H1 (cell line): ENCODE data around the gene ZP2. TPM values are rescaled to one million over a fixed set of nuclear protein-coding genes. Genes with fewer than 3 reads are reported as not detected.

ENCODE experiments used
- CTCF ChIA-PET: fragments of 300-600 bp; sonication (Branson Sonifier 250); formaldehyde crosslinking; loops from one replicate; lab custom pipeline; 2021; ENCODE audit not compliant: partially characterized antibody; lab: Charles Lee
- POLR2A ChIA-PET: fragments of 300-600 bp; sonication (Branson Sonifier 250); formaldehyde crosslinking; loops from one replicate; lab custom pipeline; 2021; ENCODE audit warnings: inconsistent platforms; ENCODE audit not compliant: partially characterized antibody; lab: Charles Lee
- DNase-seq, 2 experiments: peaks; one replicate each; pipeline versions ENCODE4 v3.0.0 to v3.0.0-alpha.2; 2010 to 2022; ENCODE audit warnings: low spot score in 2 of 2, low read depth in 1 of 2, mixed read lengths in 1 of 2
- FAIRE-seq: peaks from 2 replicates; lab custom pipeline; 2011; peaks lifted over from hg19 to GRCh38; lab: Jason Lieb, UNC
- H2AFZ ChIP-seq: 2 replicates; pipeline ENCODE4 v1.8.1; 2012; ENCODE audit warnings: low read length, inconsistent platforms
- H2AK5ac ChIP-seq: 2 replicates; pipeline ENCODE4 v1.6.1; 2013; ENCODE audit warnings: low read depth, low read length
- H2BK120ac ChIP-seq: replicated peaks from 2 replicates; pipeline ENCODE3; 2013; ENCODE audit warnings: low read depth, low read length, inconsistent platforms
- H2BK12ac ChIP-seq: 2 replicates; pipeline ENCODE4 v1.6.1; 2013; ENCODE audit warnings: low read depth, low read length
- H2BK15ac ChIP-seq: 2 replicates; pipeline ENCODE4 v1.6.1; 2013; ENCODE audit warnings: low read length
- H2BK20ac ChIP-seq: 2 replicates; pipeline ENCODE4 v1.6.1; 2013; ENCODE audit warnings: low read length
- H2BK5ac ChIP-seq: 2 replicates; pipeline ENCODE4 v1.6.1; 2013; ENCODE audit warnings: low read depth, low read length
- H3K14ac ChIP-seq: 2 replicates; pipeline ENCODE4 v1.6.1; 2013; ENCODE audit warnings: inconsistent platforms; ENCODE audit not compliant: insufficient read length
- H3K18ac ChIP-seq: 2 replicates; pipeline ENCODE4 v1.6.1; 2013; ENCODE audit warnings: low read length; ENCODE audit errors: extremely low read depth
- H3K23ac ChIP-seq: 2 replicates; pipeline ENCODE4 v1.6.1; 2013; ENCODE audit warnings: inconsistent platforms; ENCODE audit not compliant: insufficient read length
- H3K23me2 ChIP-seq: 2 replicates; pipeline ENCODE4 v1.6.1; 2013; ENCODE audit warnings: low read depth, low read length
- H3K27ac ChIP-seq: 2 replicates; pipeline ENCODE4 v1.6.1; 2011; ENCODE audit warnings: low read depth, low read length, inconsistent platforms
- H3K27me3 ChIP-seq, 4 experiments: replicated peaks in 1 of 4; 1 replicate in 1 of 4; 2 replicates in 3 of 4; pipeline versions ENCODE4 v1.6.1 to v1.8.1; 2011 to 2013; ENCODE audit warnings: low read length in 3 of 4, mild to moderate bottlenecking in 3 of 4, inconsistent platforms in 2 of 4, mixed read lengths in 2 of 4, moderate library complexity in 1 of 4; ENCODE audit not compliant: control insufficient read depth in 3 of 4, insufficient read depth in 3 of 4; ENCODE audit errors: extremely low read depth in 1 of 4
- H3K36me3 ChIP-seq, 4 experiments: 2 replicates each; pipeline versions ENCODE4 v1.6.1 to v1.8.1; 2011 to 2013; ENCODE audit warnings: mild to moderate bottlenecking in 4 of 4, low read length in 3 of 4, moderate library complexity in 2 of 4, control low read depth in 1 of 4, inconsistent platforms in 1 of 4; ENCODE audit not compliant: insufficient read depth in 4 of 4, control insufficient read depth in 2 of 4
- H3K4ac ChIP-seq: replicated peaks from 2 replicates; pipeline ENCODE3; 2013; ENCODE audit warnings: low read length, low read depth, mixed read lengths, inconsistent platforms; ENCODE audit not compliant: insufficient read length
- H3K4me1 ChIP-seq, 4 experiments: replicated peaks in 1 of 4; 1 replicate in 1 of 4; 2 replicates in 3 of 4; pipeline versions ENCODE4 v1.6.1 to v1.8.1; 2011 to 2013; ENCODE audit warnings: low read length in 3 of 4, inconsistent platforms in 2 of 4, mixed read lengths in 1 of 4; ENCODE audit not compliant: insufficient read depth in 4 of 4, control insufficient read depth in 3 of 4
- H3K4me2 ChIP-seq, 2 experiments: 2 replicates each; pipeline versions ENCODE4 v1.6.1 to v1.8.1; 2011 to 2013; ENCODE audit warnings: low read depth in 2 of 2, low read length in 2 of 2, control low read depth in 1 of 2, inconsistent platforms in 1 of 2, mild to moderate bottlenecking in 1 of 2; ENCODE audit not compliant: insufficient read depth in 1 of 2
- H3K4me3 ChIP-seq, 4 experiments: fragments of 200-600, 300-600 bp in 1 of 4; sonication (generic), shearing (Covaris generic), sonication (Bioruptor Twin) in 1 of 4; 2 replicates each; pipeline versions ENCODE4 v1.5.1 to v1.8.1; 2011 to 2016; ENCODE audit warnings: low read length in 4 of 4, low read depth in 3 of 4, control low read depth in 2 of 4, inconsistent platforms in 2 of 4, mild to moderate bottlenecking in 2 of 4, mixed read lengths in 1 of 4, moderate library complexity in 1 of 4; ENCODE audit not compliant: insufficient read depth in 2 of 4; ENCODE audit errors: extremely low read depth in 1 of 4
- H3K56ac ChIP-seq: replicated peaks from 2 replicates; pipeline ENCODE3; 2013; ENCODE audit warnings: low read depth, mild to moderate bottlenecking, mixed read lengths, low read length, inconsistent platforms; ENCODE audit not compliant: insufficient read length
- H3K79me1 ChIP-seq: 2 replicates; pipeline ENCODE4 v1.6.1; 2013; ENCODE audit warnings: low read depth, low read length, control low read depth
- H3K79me2 ChIP-seq, 2 experiments: 2 replicates each; pipeline versions ENCODE4 v1.6.1 to v1.8.1; 2012 to 2013; ENCODE audit warnings: low read length in 2 of 2, mild to moderate bottlenecking in 2 of 2, inconsistent platforms in 1 of 2; ENCODE audit not compliant: insufficient read depth in 2 of 2, control insufficient read depth in 1 of 2
- H3K9ac ChIP-seq, 4 experiments: replicated peaks in 1 of 4; 1 replicate in 1 of 4; 2 replicates in 3 of 4; pipeline versions ENCODE4 v1.6.1 to v1.8.1; 2011 to 2013; ENCODE audit warnings: low read depth in 3 of 4, low read length in 3 of 4, control low read depth in 2 of 4, mild to moderate bottlenecking in 2 of 4, moderate library complexity in 2 of 4, inconsistent platforms in 1 of 4; ENCODE audit errors: extremely low read depth in 1 of 4
- H3K9me3 ChIP-seq, 2 experiments: 2 replicates each; pipeline versions ENCODE4 v1.6.1 to v1.8.1; 2012 to 2013; ENCODE audit warnings: mild to moderate bottlenecking in 2 of 2, moderate library complexity in 2 of 2, control low read depth in 1 of 2, inconsistent platforms in 1 of 2, low read depth in 1 of 2, low read length in 1 of 2, mixed read lengths in 1 of 2; ENCODE audit not compliant: insufficient read depth in 2 of 2
- H4K20me1 ChIP-seq, 2 experiments: replicated peaks in 1 of 2; 2 replicates each; pipeline versions ENCODE3 to v1.8.1; 2011 to 2013; ENCODE audit warnings: inconsistent platforms in 2 of 2, low read length in 2 of 2, mild to moderate bottlenecking in 1 of 2; ENCODE audit not compliant: insufficient read depth in 2 of 2, control insufficient read depth in 1 of 2
- H4K5ac ChIP-seq: 2 replicates; pipeline ENCODE4 v1.6.1; 2013; ENCODE audit warnings: low read length, low read depth, mixed read lengths, inconsistent platforms; ENCODE audit not compliant: insufficient read length
- H4K8ac ChIP-seq: 2 replicates; pipeline ENCODE4 v1.8.0; 2013; ENCODE audit warnings: mild to moderate bottlenecking, moderate library complexity, low read length, inconsistent platforms; ENCODE audit not compliant: insufficient read depth; ENCODE audit errors: extremely low read depth
- H4K91ac ChIP-seq: replicated peaks from 2 replicates; pipeline ENCODE3; 2013; ENCODE audit warnings: low read length, mixed read lengths, inconsistent platforms; ENCODE audit not compliant: insufficient read length
- BCL11A ChIP-seq, 2 experiments: IDR thresholded peaks; one replicate each; pipeline ENCODE4 v1.6.1; 2011; ENCODE audit warnings: low read depth in 2 of 2, low read length in 2 of 2, mild to moderate bottlenecking in 2 of 2
- CBX5 ChIP-seq: fragments of 300-800, 300-1000 bp; sonication (generic); IDR thresholded peaks from 2 replicates; pipeline ENCODE4 v1.7.1; 2016; ENCODE audit warnings: antibody characterized with exemption, low read length, low read depth
- EGR1 ChIP-seq: IDR thresholded peaks from 2 replicates; pipeline ENCODE4 v1.6.1; 2011; ENCODE audit warnings: low read depth, low read length, borderline replicate concordance
- GABPA ChIP-seq: IDR thresholded peaks from 2 replicates; pipeline ENCODE4 v1.6.1; 2011; ENCODE audit warnings: mild to moderate bottlenecking, low read length, moderate library complexity, borderline replicate concordance; ENCODE audit not compliant: insufficient read depth
- NANOG ChIP-seq: IDR thresholded peaks from 2 replicates; pipeline ENCODE4 v1.6.1; 2011; ENCODE audit warnings: low read length, low read depth, mild to moderate bottlenecking, inconsistent platforms; ENCODE audit not compliant: insufficient read depth, poor library complexity, severe bottlenecking
- NRF1 ChIP-seq: IDR thresholded peaks from 2 replicates; pipeline ENCODE4 v1.6.1; 2011; ENCODE audit warnings: mild to moderate bottlenecking, low read depth, low read length, improper control_type of control experiment
- RAD21 ChIP-seq, 2 experiments: IDR thresholded peaks in 1 of 2; conservative IDR thresholded peaks in 1 of 2; 2 replicates each; pipeline ENCODE4 v1.6.1; 2011; ENCODE audit warnings: low read depth in 2 of 2, low read length in 2 of 2, improper control_type of control experiment in 1 of 2, inconsistent platforms in 1 of 2, mild to moderate bottlenecking in 1 of 2, moderate library complexity in 1 of 2
- SP4 ChIP-seq: IDR thresholded peaks from 2 replicates; pipeline ENCODE4 v1.6.1; 2012; ENCODE audit warnings: low read length, inconsistent platforms
- TAF7 ChIP-seq: optimal IDR thresholded peaks from 2 replicates; pipeline ENCODE3; 2011; ENCODE audit warnings: low read depth, mild to moderate bottlenecking, inconsistent platforms, low read length, moderate library complexity, borderline replicate concordance
- WGBS, 2 experiments: shearing (Covaris generic) in 1 of 2; methylation state at CpG; one replicate each; pipeline versions ENCODE4 v1.1.6 to v1.1.7; 2013 to 2015; ENCODE audit warnings: low lambda C conversion rate in 2 of 2, mixed read lengths in 2 of 2, inconsistent platforms in 1 of 2, low coverage in 1 of 2, missing lambda C conversion rate in 1 of 2; ENCODE audit not compliant: insufficient replicate concordance in 2 of 2, insufficient coverage in 1 of 2, insufficient read length in 1 of 2; ENCODE audit errors: extremely low coverage in 1 of 2, missing lambda C conversion rate in 1 of 2; 5-methylcytosine and 5-hydroxymethylcytosine counted together
- polyA plus RNA-seq, 7 experiments: library from polyadenylated mRNA; depleted of rRNA in 3 of 7; stranded (reverse) in 5 of 7; unstranded in 2 of 7; fragments of >200 nt in 5 of 7; fragments of 200-250 nt in 2 of 7; gene quantifications; 1 replicate in 5 of 7; 2 replicates in 1 of 7; 4 replicates in 1 of 7; pipeline versions ENCODE4 v1.2.1 to v1.2.3, GENCODE V29; 2011 to 2013; ENCODE audit warnings: missing spikeins in 2 of 7, mixed read lengths in 2 of 7
- total RNA-seq: library from RNA; stranded (reverse); fragmentation: NEBNext Ultra II Directional; extraction: Animal tissue kit (Norgen Biotek cat#: 25700); gene quantifications from 2 replicates; pipeline ENCODE4 v1.2.1, GENCODE V29; 2021

ZP2 gene
- total and polyA plus RNA-seq, 2 of the 8 experiments (the other 6 are each of a cell fraction or from before 2014, with no cell fraction given), result not detected

GRCh38 chr16:21223787-21224186 lies 12.4 kb upstream of the ZP2 start:
- no peaks in the 10 kb centered on the region for H4K20me1 ChIP-seq
- H3K4me1 ChIP-seq, result peaks cover 3 to 15% (median 12%) of the 10 kb centered on the region in 4 experiments; a peak in 6 of 7 replicates
- H3K18ac ChIP-seq, result no peak overlapping the region; the same call in 1 of the 2 replicates
- H3K27me3 ChIP-seq, result no peaks in the 10 kb centered on the region
- H3K79me1 ChIP-seq, result no peaks in the 10 kb centered on the region
- H2AFZ ChIP-seq, result no peak overlapping the region
- 85% methylated on average over 9 of the region's 9 CpGs; no CpG with 5 or more reads in 1 of the 2 experiments for WGBS, 2 experiments
- H2AK5ac ChIP-seq, result no peak overlapping the region
- no peak overlapping the region for H4K8ac ChIP-seq
- H3K9me3 ChIP-seq, result no peaks in the 10 kb centered on the region
- H4K5ac ChIP-seq, result no peak overlapping the region
- TF ChIP-seq NANOG (no peak), CBX5 (no peak), TAF7 (no peak), SP4 (no peak), RAD21 (IDR thresholded peaks at IDR 0.05 in 1 of 2, conservative IDR thresholded peaks at IDR 0.05 in 1 of 2; ENCODE audit: low read depth in 2 of 2, low read length in 2 of 2) (no peak), NRF1 (no peak), GABPA (no peak), EGR1 (no peak), BCL11A (IDR thresholded peaks at IDR 0.05; ENCODE audit: low read depth in 2 of 2, low read length in 2 of 2) (no peak)
- H2BK5ac ChIP-seq, result no peak overlapping the region
- H3K23me2 ChIP-seq, result no peaks in the 10 kb centered on the region
- no peak overlapping the region for H3K14ac ChIP-seq
- no peak overlapping the region for H3K4me3 ChIP-seq
- H4K91ac ChIP-seq, result no peak overlapping the region
- no peak overlapping the region for H3K4ac ChIP-seq
- ChIA-PET CTCF (interaction anchor here (0.9 to 1.5 kb wide), 2 partner anchors 30 to 54 kb away, joined by 3 to 6 read pairs; partner anchors contain the start of gene CRYM), POLR2A (no interaction called here)
- no peak overlapping the region for H3K27ac ChIP-seq
- no peak overlapping the region for H2BK120ac ChIP-seq
- FAIRE-seq, result no peak
- no peak overlapping the region for H3K9ac ChIP-seq
- no peak overlapping the region for H2BK20ac ChIP-seq
- H3K36me3 ChIP-seq, result no peaks in the 10 kb centered on the region
- DNase-seq, result peak in 1 of 2 experiments; percentile 38
- no peak overlapping the region for H3K56ac ChIP-seq
- H2BK15ac ChIP-seq, result no peak overlapping the region
- H2BK12ac ChIP-seq, result no peak overlapping the region
- no peak overlapping the region for H3K4me2 ChIP-seq
- no peak overlapping the region for H3K23ac ChIP-seq
- no peaks in the 10 kb centered on the region for H3K79me2 ChIP-seq
